ENCODE results near the gene SAMD4A.

The SAMD4A gene

GRCh38 chr14:54822685-54823084 is 255.8 kb downstream of the SAMD4A start:
- Mint-ChIP-seq H3K27ac (no peak overlapping the region), H3K4me1 (no peaks in the 10 kb centered on the region), H3K27me3 (peaks cover 12% of the 10 kb centered on the region), H3K4me3 (no peak overlapping the region), H3K9me3 (peaks cover 17 to 30% of the 10 kb centered on the region in 2 donors)
- DNase-seq (no peak), ATAC-seq (no peak)

GRCh38 chr14:54823757-54824549 is 257.0 kb downstream of the SAMD4A start:
- Mint-ChIP-seq H3K4me3 (no peak overlapping the region), H3K9me3 (peaks cover 17 to 30% of the 10 kb centered on the region in 2 donors), H3K4me1 (no peaks in the 10 kb centered on the region), H3K27me3 (peaks cover 12% of the 10 kb centered on the region), H3K27ac (no peak overlapping the region)
- ATAC-seq (no peak), DNase-seq (no peak)

GRCh38 chr14:54828037-54828436 is 261.1 kb downstream of the SAMD4A start:
- no peak overlapping the region for H3K27ac Mint-ChIP-seq
- no peak for ATAC-seq
- no peaks in the 10 kb centered on the region for H3K4me1 Mint-ChIP-seq
- no peaks in the 10 kb centered on the region for H3K27me3 Mint-ChIP-seq
- no peak for DNase-seq
- H3K4me3 Mint-ChIP-seq, result no peak overlapping the region
- H3K9me3 Mint-ChIP-seq, result peaks cover 25 to 30% of the 10 kb centered on the region in 2 donors

DNA sequence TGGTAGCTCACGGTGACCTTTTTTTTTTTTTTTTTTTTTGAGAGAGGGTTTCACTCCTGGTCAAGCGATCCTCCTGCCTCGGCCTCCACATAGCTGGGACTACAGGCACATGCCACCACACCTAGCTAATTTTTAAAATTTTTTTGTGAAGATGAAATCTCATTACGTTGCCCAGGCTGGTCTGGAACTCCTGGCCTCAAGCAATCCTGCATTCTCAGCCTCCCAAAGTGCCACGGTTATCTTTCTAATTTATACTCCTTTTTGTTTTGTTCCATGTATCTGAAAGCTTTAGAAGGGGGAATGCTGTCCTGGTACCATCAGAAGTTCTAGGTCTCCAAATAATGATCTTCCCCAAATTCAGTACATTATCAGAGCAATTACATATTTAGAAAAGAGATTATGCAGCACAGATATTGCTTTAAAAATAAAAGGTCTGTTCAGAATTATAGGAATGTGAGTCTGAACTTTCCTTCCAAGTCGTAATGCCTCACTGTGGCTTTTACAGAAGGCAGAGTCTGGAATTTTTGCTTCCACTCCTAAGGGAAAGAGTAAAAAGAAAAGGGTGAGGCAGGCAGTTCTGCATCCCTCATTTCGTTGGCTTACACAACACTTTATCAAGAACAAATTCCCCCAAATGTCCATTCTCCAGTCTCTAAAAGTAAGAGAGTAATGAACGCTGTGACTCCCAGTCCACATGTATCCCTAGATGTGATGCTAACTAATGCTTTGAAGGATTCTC is 262.7 kb downstream of the SAMD4A start:
- Mint-ChIP-seq H3K27me3 (no peaks in the 10 kb centered on the region), H3K9me3 (peaks cover 14 to 18% of the 10 kb centered on the region in 2 donors), H3K4me1 (no peaks in the 10 kb centered on the region), H3K4me3 (no peak overlapping the region), H3K27ac (no peak overlapping the region)
- ATAC-seq (no peak), DNase-seq (no peak)

GRCh38 chr14:54830650-54831049 is 263.7 kb downstream of the SAMD4A start:
- Mint-ChIP-seq H3K4me3 (no peak overlapping the region), H3K27ac (no peak overlapping the region), H3K27me3 (no peaks in the 10 kb centered on the region), H3K9me3 (peaks cover 8 to 11% of the 10 kb centered on the region in 2 donors), H3K4me1 (no peaks in the 10 kb centered on the region)
- ATAC-seq (no peak), DNase-seq (no peak)

DNA sequence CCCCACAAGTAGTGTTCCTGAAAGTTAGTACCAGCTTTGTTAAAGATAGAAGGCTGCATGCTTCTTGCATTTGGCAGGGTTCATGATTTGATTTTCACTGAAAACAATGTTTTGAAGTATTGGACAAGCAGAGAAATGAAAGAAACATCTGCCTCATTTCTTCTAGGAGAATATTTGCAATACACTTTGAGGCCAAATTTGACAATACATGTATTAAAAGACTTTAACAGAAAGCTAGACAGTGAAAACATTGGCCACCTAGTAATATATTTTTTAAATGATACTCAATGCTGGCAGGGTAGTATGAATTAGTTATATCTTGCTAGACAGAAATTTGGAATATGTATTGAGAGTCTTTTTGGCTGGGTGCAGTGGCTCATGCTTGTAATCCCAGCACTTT is 267.2 kb downstream of the SAMD4A start:
- Mint-ChIP-seq H3K4me1 (no peaks in the 10 kb centered on the region), H3K4me3 (no peak overlapping the region), H3K27me3 (no peaks in the 10 kb centered on the region), H3K9me3 (peaks cover 0 to 8% of the 10 kb centered on the region in 2 donors), H3K27ac (no peak overlapping the region)
- DNase-seq, result no peak
- ATAC-seq, result no peak

- Mint-ChIP-seq H3K27me3 (no peaks in the 10 kb centered on the region), H3K27ac (no peak overlapping the region), H3K4me3 (no peak overlapping the region), H3K9me3 (peaks cover 0 to 8% of the 10 kb centered on the region in 2 donors), H3K4me1 (no peaks in the 10 kb centered on the region)
- no peak for DNase-seq
- ATAC-seq, result no peak
Observed at GRCh38 chr14:54834727-54835126, 267.8 kb downstream of the SAMD4A start.

DNA sequence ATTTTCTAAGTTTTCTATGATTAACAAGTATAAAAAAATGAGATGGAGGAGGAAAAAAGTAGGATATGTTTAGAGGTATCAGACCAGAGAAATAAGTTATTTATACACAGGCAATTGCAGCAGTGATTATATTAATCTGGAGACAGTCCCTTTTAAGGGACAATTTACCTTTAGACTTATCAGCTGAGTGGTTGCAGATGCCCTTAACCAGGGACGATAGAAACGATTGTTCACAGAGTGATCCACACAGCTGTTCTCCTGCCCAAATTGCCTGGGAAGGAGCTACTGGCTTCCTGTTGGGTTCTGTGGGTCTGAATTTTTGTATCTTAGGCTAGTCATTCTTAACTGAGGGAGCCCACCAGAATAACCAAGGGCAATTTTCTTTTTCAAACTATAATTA is 269.3 kb downstream of the SAMD4A start:
- peak overlapping the region in 1 of 2 donors; percentile 16 for H3K27ac Mint-ChIP-seq

GRCh38 chr14:54837508-54838149 is 270.7 kb downstream of the SAMD4A start:
- H3K9me3 Mint-ChIP-seq, result no peaks in the 10 kb centered on the region
- no peaks in the 10 kb centered on the region for H3K27me3 Mint-ChIP-seq
- ATAC-seq, result no peak

More for the DNA sequence above, 269.3 kb downstream of the SAMD4A start:
- Mint-ChIP-seq H3K27me3 (no peaks in the 10 kb centered on the region), H3K4me1 (no peaks in the 10 kb centered on the region), H3K9me3 (peaks cover 0 to under 1% of the 10 kb centered on the region in 2 donors), H3K4me3 (no peak overlapping the region)
- ATAC-seq (no peak), DNase-seq (no peak)

GRCh38 chr14:54838931-54839512 is 272.1 kb downstream of the SAMD4A start:
- no peaks in the 10 kb centered on the region for H3K4me1 Mint-ChIP-seq
- DNase-seq (no peak), ATAC-seq (no peak)
- H3K27ac Mint-ChIP-seq, result peak overlapping the region in 1 of 2 donors; percentile 87
- no peaks in the 10 kb centered on the region for H3K27me3 Mint-ChIP-seq
- H3K9me3 Mint-ChIP-seq, result no peaks in the 10 kb centered on the region
- H3K4me3 Mint-ChIP-seq, result peak overlapping the region in 1 of 2 donors; percentile 39

More at GRCh38 chr14:54837508-54838149, 270.7 kb downstream of the SAMD4A start:
- Mint-ChIP-seq H3K27ac (no peak overlapping the region), H3K4me1 (no peaks in the 10 kb centered on the region), H3K4me3 (no peak overlapping the region)
- DNase-seq, result no peak

GRCh38 chr14:54839701-54840119 is 272.8 kb downstream of the SAMD4A start:
- Mint-ChIP-seq H3K4me3 (no peak overlapping the region), H3K27me3 (no peaks in the 10 kb centered on the region), H3K4me1 (no peaks in the 10 kb centered on the region), H3K27ac (no peak overlapping the region), H3K9me3 (no peaks in the 10 kb centered on the region)
- no peak for DNase-seq
- no peak for ATAC-seq

DNA sequence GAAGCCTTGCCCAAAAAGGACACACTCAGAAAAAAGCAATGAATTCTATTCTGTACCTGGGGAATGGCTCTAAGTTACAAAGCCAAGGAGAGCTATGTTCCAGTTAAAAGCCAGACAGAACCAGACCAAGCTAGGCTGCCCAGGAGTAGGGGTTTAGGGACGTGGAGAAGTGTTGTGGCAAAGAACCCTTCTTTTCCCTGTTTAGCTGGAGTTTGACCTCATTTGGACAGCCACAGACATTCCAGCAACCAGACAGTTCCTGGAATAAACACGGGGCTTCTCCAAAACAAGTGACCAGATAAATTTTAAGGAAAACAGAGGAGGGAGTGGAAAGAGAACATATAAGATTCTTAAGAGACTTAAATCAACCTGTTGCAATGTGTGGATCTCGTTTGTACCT is 273.4 kb downstream of the SAMD4A start:
- ATAC-seq (no peak), DNase-seq (no peak)
- Mint-ChIP-seq H3K9me3 (no peaks in the 10 kb centered on the region), H3K4me3 (no peak overlapping the region), H3K27me3 (no peaks in the 10 kb centered on the region), H3K4me1 (no peaks in the 10 kb centered on the region), H3K27ac (no peak overlapping the region)

GRCh38 chr14:54840798-54841197 is 273.9 kb downstream of the SAMD4A start:
- H3K27me3 Mint-ChIP-seq, result no peaks in the 10 kb centered on the region
- H3K4me3 Mint-ChIP-seq, result no peak overlapping the region
- no peak for ATAC-seq
- no peaks in the 10 kb centered on the region for H3K4me1 Mint-ChIP-seq
- H3K27ac Mint-ChIP-seq, result no peak overlapping the region
- no peaks in the 10 kb centered on the region for H3K9me3 Mint-ChIP-seq
- no peak for DNase-seq

Data from stimulated activated naive CD8-positive, alpha-beta T cell treated with anti-CD3 and anti-CD28 coated beads, Interleukin-15, amount 100 ng/mL, for 72 hours (primary cell).